KMS-11 (cell line): ENCODE data around the gene WDFY2.

Experiments used
- H2AFZ ChIP-seq: fragments of 200-600 bp; sonication (generic); 2 replicates; pipeline ENCODE4 v1.6.1; 2016; ENCODE audit warnings: antibody characterized with exemption, mixed run types, low read depth
- H3K27ac ChIP-seq: fragments of 200-600 bp; sonication (generic); 2 replicates; pipeline ENCODE4 v1.6.1; 2016; ENCODE audit warnings: mild to moderate bottlenecking, mixed run types
- H3K27me3 ChIP-seq: fragments of 200-600 bp; sonication (generic); 2 replicates; pipeline ENCODE4 v1.6.1; 2017; ENCODE audit warnings: mild to moderate bottlenecking, low read depth, mixed run types, moderate library complexity; ENCODE audit not compliant: insufficient read depth
- H3K36me3 ChIP-seq: fragments of 200-600 bp; sonication (generic); 2 replicates; pipeline ENCODE4 v1.6.1; 2017; ENCODE audit warnings: mild to moderate bottlenecking, mixed run types; ENCODE audit not compliant: insufficient read depth
- H3K4me1 ChIP-seq: fragments of 200-600 bp; sonication (generic); 2 replicates; pipeline ENCODE4 v1.6.1; 2016; ENCODE audit warnings: mild to moderate bottlenecking, low read depth, mixed run types; ENCODE audit not compliant: poor library complexity, severe bottlenecking
- H3K4me2 ChIP-seq: fragments of 200-600 bp; sonication (generic); 2 replicates; pipeline ENCODE4 v1.7.0; 2016; ENCODE audit warnings: mild to moderate bottlenecking, mixed run types
- H3K4me3 ChIP-seq: fragments of 200-600 bp; sonication (generic); IDR thresholded peaks from 2 replicates; pipeline ENCODE4 v1.6.1; 2017; ENCODE audit warnings: low read depth, low read length, mixed read lengths; ENCODE audit not compliant: insufficient read depth
- H3K79me2 ChIP-seq: fragments of 200-600 bp; sonication (generic); 2 replicates; pipeline ENCODE4 v1.6.1; 2016; ENCODE audit warnings: low read depth, mixed run types; ENCODE audit not compliant: insufficient read depth
- H3K9ac ChIP-seq: fragments of 200-600 bp; sonication (generic); 2 replicates; pipeline ENCODE4 v1.6.1; 2016; ENCODE audit warnings: mild to moderate bottlenecking, mixed run types
- H4K20me1 ChIP-seq: fragments of 200-600 bp; sonication (generic); 2 replicates; pipeline ENCODE4 v1.6.1; 2016; ENCODE audit warnings: mild to moderate bottlenecking, mixed run types; ENCODE audit not compliant: insufficient read depth
- CTCF ChIP-seq: fragments of 200-600 bp; sonication (generic); conservative IDR thresholded peaks from 2 replicates; pipeline ENCODE4 v1.6.1; 2017; ENCODE audit warnings: low read depth, mild to moderate bottlenecking, antibody characterized with exemption, low read length, moderate library complexity, mixed read lengths

Gene WDFY2

GRCh38 chr13:51587372-51587771 is 3.1 kb downstream of the WDFY2 start:
- Histone ChIP-seq H3K4me2 (no peak overlapping the region), H3K79me2 (no peaks in the 10 kb centered on the region), H2AFZ (no peak overlapping the region), H4K20me1 (no peaks in the 10 kb centered on the region), H3K4me1 (peaks cover 26% of the 10 kb centered on the region), H3K27me3 (no peaks in the 10 kb centered on the region), H3K4me3 (no peak overlapping the region), H3K36me3 (no peaks in the 10 kb centered on the region), H3K9ac (no peak overlapping the region), H3K27ac (no peak overlapping the region)
- no peak for TF ChIP-seq CTCF

- H3K4me3 ChIP-seq = no peak overlapping the region
- H3K4me2 ChIP-seq = no peak overlapping the region
- peaks cover 20% of the 10 kb centered on the region for H3K4me1 ChIP-seq
- no peaks in the 10 kb centered on the region for H3K27me3 ChIP-seq
- no peak for TF ChIP-seq CTCF
- H2AFZ ChIP-seq = no peak overlapping the region
- H3K27ac ChIP-seq = no peak overlapping the region
- H3K79me2 ChIP-seq = no peaks in the 10 kb centered on the region
- H4K20me1 ChIP-seq = no peaks in the 10 kb centered on the region
- no peak overlapping the region for H3K9ac ChIP-seq
- H3K36me3 ChIP-seq = no peaks in the 10 kb centered on the region
Observed at GRCh38 chr13:51588406-51588949, 4.2 kb downstream of the WDFY2 start.

- no peak for TF ChIP-seq CTCF
Observed at GRCh38 chr13:51589793-51590192, 5.5 kb downstream of the WDFY2 start.

GRCh38 chr13:51590231-51590970 is 6.1 kb downstream of the WDFY2 start:
- H3K36me3 ChIP-seq = no peaks in the 10 kb centered on the region
- peak overlapping the region; percentile 36 for H3K4me2 ChIP-seq
- H2AFZ ChIP-seq = no peak overlapping the region
- H3K27ac ChIP-seq = no peak overlapping the region
- H3K9ac ChIP-seq = no peak overlapping the region
- H3K79me2 ChIP-seq = no peaks in the 10 kb centered on the region
- no peaks in the 10 kb centered on the region for H3K27me3 ChIP-seq
- no peaks in the 10 kb centered on the region for H4K20me1 ChIP-seq
- no peak for TF ChIP-seq CTCF
- peaks cover 20% of the 10 kb centered on the region for H3K4me1 ChIP-seq
- H3K4me3 ChIP-seq = no peak overlapping the region

More at GRCh38 chr13:51589793-51590192, 5.5 kb downstream of the WDFY2 start:
- Histone ChIP-seq H3K4me1 (peaks cover 20% of the 10 kb centered on the region), H3K4me3 (no peak overlapping the region), H3K27ac (no peak overlapping the region), H3K27me3 (no peaks in the 10 kb centered on the region), H3K79me2 (no peaks in the 10 kb centered on the region), H4K20me1 (no peaks in the 10 kb centered on the region), H2AFZ (no peak overlapping the region), H3K36me3 (no peaks in the 10 kb centered on the region), H3K4me2 (no peak overlapping the region; the same call in 1 of the 2 replicates), H3K9ac (no peak overlapping the region)
